K562 (cell line): ENCODE results near the gene USP19. TPM values are rescaled to one million over a fixed set of nuclear protein-coding genes. Genes with fewer than 3 reads are reported as not detected.

Source experiments
- polyA plus RNA-seq, 8 experiments: library from polyadenylated mRNA; depleted of rRNA in 4 of 8; stranded (reverse) in 5 of 8; unstranded in 3 of 8; fragments of >200 nt; fragmentation: Nextera tagmentation in 2 of 8; fragmentation: Illumina TruSeq in 1 of 8; extraction: Ambion mirVana in 2 of 8; extraction: Trizol in 1 of 8; gene quantifications; 2 replicates each; pipeline versions ENCODE4 v1.2.1 to v1.2.3, GENCODE V29; 2011 to 2014; ENCODE audit warnings: inconsistent platforms in 1 of 8, missing spikeins in 1 of 8
- total RNA-seq, 7 experiments: library from RNA; depleted of rRNA in 6 of 7; stranded (reverse); fragments of >200 nt in 6 of 7; fragmentation: Illumina TruSeq in 2 of 7; extraction: Trizol in 2 of 7; gene quantifications; 2 replicates each; pipeline versions ENCODE4 v1.2.1 to v1.2.3, GENCODE V29; 2011 to 2021; ENCODE audit warnings: low replicate concordance in 1 of 7
- TF ChIP-seq, protein P1 (sequence below): fragments of 250-450 bp; sonication (Bioruptor Pico); IDR thresholded peaks from 2 replicates; pipeline ENCODE4 v1.4.0; 2020

USP19 gene
- total and polyA plus RNA-seq, 9 of the 15 experiments (the other 6 are each of a cell fraction or from before 2014, with no cell fraction given): 0.24 to 65.9 (median 36.9) TPM

DNA sequence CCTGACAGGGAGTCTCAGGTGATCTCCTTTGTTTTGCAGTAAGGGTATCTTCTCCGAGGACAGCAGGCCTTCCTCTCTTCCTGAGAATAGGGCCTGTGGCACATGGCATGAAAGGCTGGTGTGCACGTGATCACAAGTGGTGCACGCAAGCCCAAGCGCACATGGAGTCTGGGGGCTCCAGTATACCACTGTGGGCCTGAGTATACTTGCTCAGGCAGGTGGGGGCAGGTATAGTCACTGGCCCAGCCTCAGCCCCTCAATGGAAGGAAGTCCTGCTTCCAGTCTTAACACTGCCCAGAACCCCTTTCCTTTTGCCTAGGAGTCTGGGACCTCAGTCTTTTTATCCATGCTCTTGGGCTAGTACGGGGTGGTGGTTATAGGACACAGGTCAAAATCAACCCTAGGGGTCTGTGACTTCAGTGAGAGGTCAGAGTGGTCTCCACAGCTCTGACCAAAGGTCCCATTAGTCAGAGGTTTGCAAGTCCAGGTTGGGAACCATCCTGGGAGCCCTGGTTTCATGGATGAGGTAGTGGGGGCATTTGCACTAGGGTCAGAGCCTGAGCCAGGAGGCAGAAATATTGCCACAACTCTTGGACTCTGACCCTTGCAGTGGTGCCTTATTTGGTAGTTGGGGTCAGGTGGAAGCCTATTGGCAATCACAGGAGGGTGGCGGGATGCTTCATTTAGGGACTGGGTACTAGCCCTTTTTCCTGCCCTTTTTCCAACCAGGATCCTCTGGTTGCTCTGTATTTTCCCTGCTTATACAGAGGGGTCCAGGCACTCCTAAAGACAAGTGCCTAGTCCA, 46.3 kb upstream of the USP19 start (continued):
- TF ChIP-seq, protein P1, sequence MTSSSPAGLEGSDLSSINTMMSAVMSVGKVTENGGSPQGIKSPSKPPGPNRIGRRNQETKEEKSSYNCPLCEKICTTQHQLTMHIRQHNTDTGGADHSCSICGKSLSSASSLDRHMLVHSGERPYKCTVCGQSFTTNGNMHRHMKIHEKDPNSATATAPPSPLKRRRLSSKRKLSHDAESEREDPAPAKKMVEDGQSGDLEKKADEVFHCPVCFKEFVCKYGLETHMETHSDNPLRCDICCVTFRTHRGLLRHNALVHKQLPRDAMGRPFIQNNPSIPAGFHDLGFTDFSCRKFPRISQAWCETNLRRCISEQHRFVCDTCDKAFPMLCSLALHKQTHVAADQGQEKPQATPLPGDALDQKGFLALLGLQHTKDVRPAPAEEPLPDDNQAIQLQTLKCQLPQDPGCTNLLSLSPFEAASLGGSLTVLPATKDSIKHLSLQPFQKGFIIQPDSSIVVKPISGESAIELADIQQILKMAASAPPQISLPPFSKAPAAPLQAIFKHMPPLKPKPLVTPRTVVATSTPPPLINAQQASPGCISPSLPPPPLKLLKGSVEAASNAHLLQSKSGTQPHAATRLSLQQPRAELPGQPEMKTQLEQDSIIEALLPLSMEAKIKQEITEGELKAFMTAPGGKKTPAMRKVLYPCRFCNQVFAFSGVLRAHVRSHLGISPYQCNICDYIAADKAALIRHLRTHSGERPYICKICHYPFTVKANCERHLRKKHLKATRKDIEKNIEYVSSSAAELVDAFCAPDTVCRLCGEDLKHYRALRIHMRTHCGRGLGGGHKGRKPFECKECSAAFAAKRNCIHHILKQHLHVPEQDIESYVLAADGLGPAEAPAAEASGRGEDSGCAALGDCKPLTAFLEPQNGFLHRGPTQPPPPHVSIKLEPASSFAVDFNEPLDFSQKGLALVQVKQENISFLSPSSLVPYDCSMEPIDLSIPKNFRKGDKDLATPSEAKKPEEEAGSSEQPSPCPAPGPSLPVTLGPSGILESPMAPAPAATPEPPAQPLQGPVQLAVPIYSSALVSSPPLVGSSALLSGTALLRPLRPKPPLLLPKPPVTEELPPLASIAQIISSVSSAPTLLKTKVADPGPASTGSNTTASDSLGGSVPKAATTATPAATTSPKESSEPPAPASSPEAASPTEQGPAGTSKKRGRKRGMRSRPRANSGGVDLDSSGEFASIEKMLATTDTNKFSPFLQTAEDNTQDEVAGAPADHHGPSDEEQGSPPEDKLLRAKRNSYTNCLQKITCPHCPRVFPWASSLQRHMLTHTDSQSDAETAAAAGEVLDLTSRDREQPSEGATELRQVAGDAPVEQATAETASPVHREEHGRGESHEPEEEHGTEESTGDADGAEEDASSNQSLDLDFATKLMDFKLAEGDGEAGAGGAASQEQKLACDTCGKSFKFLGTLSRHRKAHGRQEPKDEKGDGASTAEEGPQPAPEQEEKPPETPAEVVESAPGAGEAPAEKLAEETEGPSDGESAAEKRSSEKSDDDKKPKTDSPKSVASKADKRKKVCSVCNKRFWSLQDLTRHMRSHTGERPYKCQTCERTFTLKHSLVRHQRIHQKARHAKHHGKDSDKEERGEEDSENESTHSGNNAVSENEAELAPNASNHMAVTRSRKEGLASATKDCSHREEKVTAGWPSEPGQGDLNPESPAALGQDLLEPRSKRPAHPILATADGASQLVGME: no peak
